Measurements from ENCODE around the gene GPX4.

Gene GPX4

DNA sequence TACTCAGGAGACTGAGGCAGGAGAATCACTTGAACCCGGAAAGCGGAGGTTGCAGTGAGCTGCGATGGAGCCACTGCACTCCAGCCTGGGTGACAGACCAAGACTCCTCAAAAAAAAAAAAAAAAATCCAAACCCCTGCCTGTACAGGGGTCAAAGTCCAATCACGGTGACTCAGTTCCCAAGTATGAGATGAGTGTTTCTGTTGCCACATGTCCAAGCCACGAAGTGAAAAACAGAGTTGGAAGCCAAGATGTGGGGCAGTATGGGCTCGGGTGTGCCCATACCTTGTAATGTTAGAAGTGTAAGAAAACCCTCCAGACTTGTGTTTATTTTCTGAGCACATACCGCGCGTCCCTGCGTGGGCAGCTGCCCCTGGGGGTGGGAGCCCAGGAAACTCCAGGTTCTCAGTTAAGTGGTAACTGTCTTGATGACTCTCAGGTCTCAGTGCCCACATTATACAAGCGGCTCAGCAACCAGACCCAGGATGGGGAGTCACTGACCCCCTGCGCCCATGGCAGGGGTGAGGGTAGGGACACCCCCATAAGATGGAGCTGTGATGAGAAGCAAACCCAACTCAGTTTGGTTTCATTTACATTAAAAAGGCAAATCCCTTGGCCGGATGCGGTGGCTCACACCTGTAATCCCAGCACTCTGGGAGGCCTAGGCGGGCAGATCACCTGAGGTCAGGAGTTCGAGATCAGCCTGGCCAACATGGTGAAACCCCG is 1.2 kb upstream of the GPX4 start:
- peak; percentile 69 for DNase-seq (ENCODE audit: low spot score)

DNA sequence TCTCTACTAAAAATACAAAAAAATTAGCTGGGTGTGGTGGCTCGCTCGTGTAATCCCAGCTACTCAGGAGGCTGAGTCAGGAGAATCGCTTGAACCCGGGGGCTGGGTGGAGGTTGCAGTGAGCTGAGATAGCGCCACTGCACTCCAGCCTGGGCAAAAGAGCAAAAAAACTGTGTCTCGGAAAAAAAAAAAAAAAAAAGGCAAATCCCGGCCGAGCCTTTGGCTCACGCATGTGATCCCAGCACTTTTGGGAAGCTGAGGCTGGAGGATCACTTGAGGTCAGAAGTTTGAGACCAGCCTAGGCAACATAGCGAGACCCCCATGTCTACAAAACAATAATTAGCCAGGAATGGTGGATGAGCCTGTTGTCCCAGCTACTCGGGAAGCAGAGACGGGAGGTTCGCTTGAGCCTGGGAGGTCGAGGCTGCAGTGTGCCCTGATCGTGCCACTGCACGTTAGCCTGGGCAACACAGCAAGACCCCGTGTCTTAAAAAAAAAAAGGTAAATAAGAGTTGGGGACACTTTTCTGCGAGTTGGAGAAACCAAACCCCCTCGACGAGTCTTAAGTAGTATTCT is 574 bp upstream of the GPX4 start:
- no peak for DNase-seq (ENCODE audit: low spot score)

- peak; percentile 57 for DNase-seq (ENCODE audit: low spot score)
Measured at GRCh38 chr19:1104311-1105007, 665 bp downstream of the GPX4 start.

- DNase-seq (ENCODE audit: low spot score): no peak
Measured at GRCh38 chr19:1105008-1105872, 1.4 kb downstream of the GPX4 start.

- no peak for DNase-seq (ENCODE audit: low spot score)
Measured at GRCh38 chr19:1105873-1106840, 2.4 kb downstream of the GPX4 start.

DNA sequence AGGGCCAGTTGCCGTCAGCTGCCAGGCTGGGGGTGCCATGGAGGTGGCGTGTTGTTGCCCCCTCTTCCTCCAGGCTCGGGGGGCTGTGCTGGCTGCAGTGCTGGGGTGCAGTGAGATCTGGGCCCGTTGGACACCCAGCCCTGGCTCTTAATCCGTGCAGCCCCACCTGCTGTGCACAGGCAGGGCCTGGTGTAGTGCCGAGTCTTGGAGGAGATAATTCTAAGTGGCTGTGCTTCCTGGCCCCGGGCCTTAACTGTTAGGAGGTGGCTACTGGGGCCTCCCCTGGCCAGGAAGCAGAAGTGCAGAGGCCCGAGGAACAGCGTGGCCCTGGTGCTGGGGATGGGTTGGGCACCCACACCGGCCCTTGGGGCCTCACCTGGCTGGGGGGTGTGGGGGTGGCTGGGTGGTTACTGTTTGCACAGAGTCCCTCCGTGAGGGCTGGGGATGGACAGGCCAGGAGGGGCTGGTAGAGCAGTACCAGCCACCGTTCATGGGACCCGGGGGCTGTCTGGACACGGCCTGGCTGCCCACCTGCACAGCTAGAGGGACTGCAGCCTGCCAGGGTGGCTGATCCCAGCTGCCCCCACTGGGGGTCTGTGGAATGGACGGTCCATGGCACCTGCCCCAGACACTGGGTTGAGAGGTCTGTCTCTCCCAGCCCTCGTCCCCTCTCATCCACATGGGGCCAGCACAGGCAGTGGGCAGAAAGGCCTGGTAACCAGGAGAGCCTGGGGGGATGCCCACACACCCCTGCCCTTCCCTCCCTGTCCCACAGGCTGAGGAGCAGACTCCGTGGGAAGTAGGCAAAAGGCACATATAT is 3.3 kb downstream of the GPX4 start:
- no peak for DNase-seq (ENCODE audit: low spot score)

DNA sequence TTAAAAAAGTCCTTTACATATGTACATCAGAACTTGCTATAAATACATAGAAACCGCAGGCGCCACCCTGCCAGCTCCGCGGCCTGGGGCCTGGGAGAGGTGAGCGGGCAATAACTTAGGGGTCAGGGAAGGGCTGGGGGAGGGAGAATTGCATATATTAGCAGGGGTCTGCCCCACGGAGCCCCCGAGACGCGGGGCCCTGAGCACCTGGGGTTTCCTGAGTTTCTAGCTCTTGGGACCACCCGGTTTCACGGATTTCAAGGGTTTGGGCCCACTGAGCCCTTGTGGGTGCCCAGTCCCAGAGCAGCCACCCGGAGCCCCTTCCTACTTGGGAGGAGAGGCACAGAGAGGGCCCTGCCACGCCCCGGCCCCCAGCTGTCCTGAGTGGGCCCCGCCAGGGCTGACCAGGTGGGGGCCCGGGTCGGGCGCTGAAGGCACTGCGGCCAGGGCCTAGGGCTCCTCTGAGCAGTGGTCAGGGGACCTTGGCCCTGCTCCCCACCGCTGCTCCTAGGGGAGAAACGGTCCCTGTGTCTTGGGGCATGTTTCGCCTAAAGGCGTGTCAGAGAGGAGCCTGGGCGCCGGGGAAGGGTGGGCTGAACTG is 4.0 kb downstream of the GPX4 start:
- DNase-seq (ENCODE audit: low spot score): no peak

- no peak for DNase-seq (ENCODE audit: low spot score)
Measured at GRCh38 chr19:1108291-1109031, 4.7 kb downstream of the GPX4 start.

DNA sequence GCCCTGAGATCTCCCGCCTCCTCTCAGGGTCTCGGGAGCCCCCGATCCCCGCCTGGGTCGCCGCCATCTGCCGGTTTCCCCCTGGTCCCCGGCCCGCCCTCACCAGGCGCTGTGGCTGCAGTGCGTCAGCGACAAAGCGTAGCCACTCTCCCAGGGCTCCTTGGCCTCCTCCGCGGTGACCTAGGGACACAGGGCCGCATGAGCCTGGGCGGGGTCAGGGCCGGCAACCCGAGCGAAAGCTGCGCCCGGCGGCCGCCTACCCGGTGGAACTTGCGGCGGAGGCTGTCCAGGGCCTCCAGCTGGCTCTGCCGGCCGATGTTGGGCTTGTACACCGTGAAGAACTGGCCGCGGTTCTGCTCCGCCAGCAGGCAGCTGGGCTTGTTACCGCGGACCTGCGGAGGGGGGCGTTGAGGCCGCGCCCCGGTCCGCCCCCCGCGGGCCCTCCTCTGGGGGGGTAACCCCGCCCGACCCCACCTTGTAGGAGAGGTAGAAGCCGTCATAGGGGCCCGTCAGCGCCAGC is 5.3 kb downstream of the GPX4 start:
- no peak for DNase-seq (ENCODE audit: low spot score)

- DNase-seq (ENCODE audit: low spot score): no peak
Measured at GRCh38 chr19:1109697-1110671, 6.2 kb downstream of the GPX4 start.

GRCh38 chr19:1110809-1111640 is 7.2 kb downstream of the GPX4 start:
- no peak for DNase-seq (ENCODE audit: low spot score)

GRCh38 chr19:1111641-1112267 is 8.0 kb downstream of the GPX4 start:
- no peak for DNase-seq (ENCODE audit: low spot score)

DNA sequence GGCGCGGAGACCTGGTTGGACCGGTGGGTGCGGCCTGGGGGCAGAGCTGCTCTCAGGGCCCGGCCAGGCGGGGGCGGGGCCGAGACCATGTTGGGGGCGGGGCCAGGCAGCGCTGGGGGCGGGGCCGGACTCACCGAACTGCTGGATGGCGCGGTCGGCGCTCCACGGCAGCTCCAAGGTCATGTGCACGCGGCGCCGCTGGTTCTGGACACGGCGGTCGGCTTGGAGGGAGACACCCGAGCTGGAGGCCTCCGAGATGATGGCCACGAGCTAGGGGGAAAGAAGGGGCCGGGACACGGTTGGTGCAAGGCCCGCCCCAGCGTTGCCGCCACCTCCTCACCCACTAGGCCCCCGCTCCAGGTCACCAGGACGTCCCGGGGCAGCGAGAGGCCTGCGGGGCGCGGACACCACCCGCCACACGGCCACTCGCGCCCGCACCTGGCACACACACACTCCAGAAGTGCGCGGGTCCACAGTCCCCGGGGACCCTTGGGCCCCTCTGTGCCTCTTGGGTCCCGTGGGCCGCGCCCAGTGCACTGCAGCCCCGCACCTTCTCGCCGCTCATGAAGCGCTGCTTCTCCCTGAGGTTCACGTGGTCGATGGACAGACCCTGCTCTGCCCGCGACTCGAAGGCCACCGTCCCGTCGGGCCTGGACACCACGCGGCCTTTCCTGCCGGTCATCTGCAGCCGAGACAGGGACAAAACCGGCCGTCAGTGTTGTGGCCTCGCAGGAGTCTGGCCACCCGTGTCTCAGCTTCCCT is 8.7 kb downstream of the GPX4 start:
- no peak for DNase-seq (ENCODE audit: low spot score)

GRCh38 chr19:1113030-1113985 is 9.5 kb downstream of the GPX4 start:
- peak; percentile 77 for DNase-seq (ENCODE audit: low spot score)
